Mammary epithelial cell (primary cell): Measurements from ENCODE around the gene LY6G5C.

Source experiments
- EZH2 ChIP-seq: IDR thresholded peaks from 2 replicates; pipeline ENCODE4 v1.6.1; 2012; ENCODE audit warnings: low read length, inconsistent platforms, borderline replicate concordance
- TF ChIP-seq, protein P1 (sequence below), 2 donors: IDR thresholded peaks in 1 of 2; conservative IDR thresholded peaks in 1 of 2; 2 replicates each; pipeline ENCODE4 v1.5.1; 2011 to 2012; ENCODE audit warnings: inconsistent platforms in 2 of 2, low read length in 2 of 2, mild to moderate bottlenecking in 2 of 2, control low read depth in 1 of 2, low read depth in 1 of 2; ENCODE audit not compliant: insufficient read depth in 1 of 2; ENCODE audit errors: extremely low read depth in 1 of 2

DNA sequence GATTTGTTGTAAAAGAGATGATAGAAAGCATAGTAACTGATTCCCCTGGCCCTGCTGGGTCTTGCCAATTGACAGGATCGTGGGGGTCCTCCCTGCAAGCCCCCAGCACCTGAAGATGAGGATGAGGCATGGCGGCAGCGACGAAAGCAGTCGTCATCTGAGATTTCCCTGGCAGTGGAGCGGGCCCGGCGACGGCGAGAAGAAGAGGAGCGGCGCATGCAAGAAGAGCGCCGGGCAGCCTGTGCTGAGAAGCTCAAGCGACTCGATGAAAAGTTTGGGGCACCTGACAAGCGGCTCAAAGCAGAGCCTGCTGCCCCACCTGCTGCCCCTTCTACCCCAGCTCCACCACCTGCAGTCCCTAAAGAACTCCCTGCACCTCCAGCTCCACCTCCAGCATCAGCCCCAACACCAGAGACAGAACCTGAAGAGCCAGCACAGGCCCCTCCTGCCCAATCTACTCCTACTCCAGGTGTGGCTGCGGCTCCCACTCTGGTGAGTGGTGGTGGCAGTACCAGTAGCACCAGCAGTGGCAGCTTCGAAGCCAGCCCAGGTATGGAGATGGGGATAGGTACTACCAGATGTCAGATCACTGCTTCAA, 53.1 kb downstream of the LY6G5C start:
- TF ChIP-seq, protein P1, sequence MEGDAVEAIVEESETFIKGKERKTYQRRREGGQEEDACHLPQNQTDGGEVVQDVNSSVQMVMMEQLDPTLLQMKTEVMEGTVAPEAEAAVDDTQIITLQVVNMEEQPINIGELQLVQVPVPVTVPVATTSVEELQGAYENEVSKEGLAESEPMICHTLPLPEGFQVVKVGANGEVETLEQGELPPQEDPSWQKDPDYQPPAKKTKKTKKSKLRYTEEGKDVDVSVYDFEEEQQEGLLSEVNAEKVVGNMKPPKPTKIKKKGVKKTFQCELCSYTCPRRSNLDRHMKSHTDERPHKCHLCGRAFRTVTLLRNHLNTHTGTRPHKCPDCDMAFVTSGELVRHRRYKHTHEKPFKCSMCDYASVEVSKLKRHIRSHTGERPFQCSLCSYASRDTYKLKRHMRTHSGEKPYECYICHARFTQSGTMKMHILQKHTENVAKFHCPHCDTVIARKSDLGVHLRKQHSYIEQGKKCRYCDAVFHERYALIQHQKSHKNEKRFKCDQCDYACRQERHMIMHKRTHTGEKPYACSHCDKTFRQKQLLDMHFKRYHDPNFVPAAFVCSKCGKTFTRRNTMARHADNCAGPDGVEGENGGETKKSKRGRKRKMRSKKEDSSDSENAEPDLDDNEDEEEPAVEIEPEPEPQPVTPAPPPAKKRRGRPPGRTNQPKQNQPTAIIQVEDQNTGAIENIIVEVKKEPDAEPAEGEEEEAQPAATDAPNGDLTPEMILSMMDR (conservative IDR thresholded peaks at IDR 0.05 in 1 of 2, IDR thresholded peaks at IDR 0.05 in 1 of 2; ENCODE audit: extremely low read depth in 1 of 2, insufficient read depth in 1 of 2, low read depth in 1 of 2, low read length in 2 of 2): no peak
- TF ChIP-seq EZH2: no peak
